GM11168 (cell line): ENCODE data around the gene OR51B6.
"Not testable (repeated sequence)": the region's sequence is repeated elsewhere in the genome, so short reads cannot be mapped to it uniquely, and the experiment has no call there.

Experiments used
- in situ Hi-C: fragments of 300-500 bp; cut with MboI; formaldehyde crosslinking; loops from one replicate; pipeline ENCODE4 v1.12.0; 2022; ENCODE audit warnings: low sequenced_read_pairs; ENCODE audit not compliant: unreplicated experiment

The OR51B6 gene

DNA sequence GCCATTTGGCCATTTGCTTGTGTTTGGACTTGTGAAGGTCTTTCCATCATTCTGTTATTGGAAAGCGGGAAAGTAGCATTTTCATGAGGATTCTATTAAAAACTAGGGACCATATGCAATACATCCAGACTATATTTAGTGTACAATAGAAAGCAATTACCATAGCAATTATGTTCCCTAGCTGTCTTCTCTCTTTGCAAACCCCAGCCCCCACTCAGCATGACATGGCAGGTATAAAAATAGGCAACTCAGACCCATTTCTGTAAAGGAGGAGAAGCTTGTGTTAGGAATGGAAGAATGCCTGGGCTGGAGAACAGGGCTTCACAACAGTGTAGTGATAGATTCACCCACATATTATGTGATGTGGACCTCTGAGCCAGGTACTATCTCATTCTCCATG is 12.4 kb downstream of the OR51B6 start:
- in situ Hi-C loops, result no loop called here

DNA sequence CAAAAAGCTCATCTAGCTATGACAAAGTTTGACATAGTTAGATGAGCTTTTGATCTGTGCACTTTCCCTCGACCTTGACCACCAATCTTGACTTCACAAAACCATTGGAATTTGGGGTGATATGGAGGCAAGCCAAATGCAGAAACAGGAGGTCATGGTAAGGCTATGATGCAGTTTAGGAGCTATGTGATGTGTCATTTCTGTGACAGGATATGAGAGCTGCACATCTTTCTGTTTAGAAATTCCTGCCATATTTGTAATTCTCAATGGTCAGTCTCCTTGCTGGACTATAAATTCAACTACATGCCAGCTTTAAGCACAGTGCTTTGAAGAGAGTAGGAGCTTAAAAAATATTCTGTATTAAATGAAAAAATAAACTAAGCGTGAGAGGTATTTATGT is 12.9 kb downstream of the OR51B6 start:
- in situ Hi-C loops, result no loop called here

DNA sequence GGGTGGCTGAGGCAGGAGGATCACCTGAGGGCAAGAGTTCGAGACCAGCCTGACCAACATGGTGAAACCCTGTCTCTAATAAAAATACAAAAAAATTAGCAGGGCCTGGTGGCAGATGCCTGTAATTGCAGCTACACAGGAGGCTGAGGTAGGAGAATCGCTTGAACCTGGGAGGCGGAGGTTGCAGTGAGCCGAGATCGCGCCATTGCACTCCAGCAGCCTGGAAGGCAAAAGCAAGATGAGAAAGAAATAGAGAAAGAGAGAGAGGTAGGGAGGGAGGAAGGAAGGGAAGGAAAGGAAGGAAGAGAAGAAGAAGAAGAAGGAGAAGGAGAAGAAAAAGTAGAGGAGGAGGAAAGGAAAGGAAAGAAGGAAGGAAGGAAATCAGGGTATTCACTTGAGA is 15.1 kb downstream of the OR51B6 start:
- in situ Hi-C loops, result not testable (repeated sequence)

DNA sequence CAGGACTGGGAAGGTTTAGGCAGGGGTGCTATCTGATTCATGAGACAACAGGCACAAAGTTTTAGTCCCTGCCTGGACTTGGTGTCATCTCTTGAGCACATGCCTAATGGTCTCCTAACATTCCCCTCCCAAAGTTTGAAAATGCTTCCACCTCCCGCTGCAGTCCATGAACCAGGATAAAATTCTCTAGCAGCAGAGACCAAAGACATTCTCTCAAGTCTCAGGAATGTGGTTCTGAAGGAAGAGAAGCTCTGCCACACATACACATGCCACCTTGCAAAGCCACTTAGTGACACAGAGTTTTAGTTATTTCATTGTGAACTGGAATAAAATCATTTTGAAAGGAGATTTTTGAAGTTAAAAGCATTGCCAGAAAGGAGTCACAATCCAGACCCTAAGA is 15.5 kb downstream of the OR51B6 start:
- in situ Hi-C loops, result no loop called here

DNA sequence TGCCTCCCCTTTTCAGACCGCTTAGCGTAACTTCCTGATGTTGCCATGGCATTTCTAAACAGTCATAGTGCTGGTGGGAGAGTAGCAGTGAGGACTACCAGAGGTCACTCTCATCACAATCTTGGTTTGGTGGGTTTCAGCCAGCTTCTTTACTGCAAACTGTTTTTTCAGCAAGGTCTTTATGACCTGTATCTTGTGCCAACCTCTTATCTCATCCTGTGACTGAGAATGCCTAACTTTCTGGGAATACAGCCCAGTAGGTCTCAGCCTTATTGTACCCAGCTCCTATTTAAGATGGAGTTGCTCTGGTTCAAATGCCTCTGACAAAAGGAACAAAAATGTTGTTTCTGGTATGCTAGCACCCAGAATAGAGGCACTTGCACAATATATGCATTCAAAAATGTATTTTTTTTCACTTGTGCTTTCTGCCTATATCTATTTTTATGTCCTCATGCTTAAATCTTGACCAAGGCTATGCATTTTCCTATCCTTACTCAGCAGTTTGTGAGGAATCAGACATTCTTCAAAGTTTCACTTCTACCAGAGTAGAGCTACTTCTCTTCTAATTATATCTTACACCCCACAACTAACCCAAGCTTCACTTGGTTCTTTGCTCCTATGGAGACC is 16.3 kb downstream of the OR51B6 start:
- in situ Hi-C loops, result no loop called here

DNA sequence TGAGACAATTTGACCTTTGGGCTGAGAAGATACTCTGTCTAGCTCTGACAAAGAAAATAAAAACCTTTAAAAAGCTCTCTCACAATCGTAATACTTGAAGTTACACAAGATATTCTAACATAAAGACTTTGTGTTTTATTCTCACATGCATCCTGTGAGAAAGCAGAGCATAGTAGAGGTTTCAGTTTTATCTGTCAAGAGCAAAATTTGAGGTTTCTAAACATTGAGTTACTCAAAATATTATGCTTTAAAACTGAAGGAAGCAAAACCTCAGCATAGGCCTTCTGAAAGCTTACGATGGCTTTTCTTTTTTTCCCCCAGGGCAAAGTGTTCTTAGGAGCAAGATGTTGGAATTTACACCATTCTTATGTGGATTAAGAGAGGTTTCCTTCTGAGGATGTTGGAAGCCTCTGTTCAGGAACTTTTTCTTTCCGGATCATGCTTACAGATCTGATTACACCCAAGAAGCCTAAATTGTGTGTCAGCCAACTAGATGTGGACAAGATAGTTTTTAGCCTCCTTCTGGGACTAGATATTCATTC is 17.3 kb downstream of the OR51B6 start:
- in situ Hi-C loops, result no loop called here

DNA sequence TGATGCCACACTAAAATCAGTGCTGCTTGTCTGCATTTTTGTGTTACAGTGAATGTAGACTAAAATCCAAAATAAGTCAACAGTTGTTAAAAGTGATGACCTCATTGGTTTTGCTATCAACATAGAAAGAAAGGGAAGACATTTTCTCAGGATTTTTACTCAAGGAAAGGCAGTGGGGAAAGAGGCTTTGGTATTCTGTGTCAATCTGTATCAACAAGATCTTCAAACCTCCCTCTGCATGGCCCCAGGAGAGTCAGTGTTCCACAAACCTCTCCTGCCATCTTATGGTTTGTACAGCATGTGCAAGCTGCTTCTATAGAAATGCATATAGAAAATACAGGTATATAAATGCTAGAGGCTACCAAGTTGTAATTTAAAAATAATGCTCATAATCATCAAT is 18.5 kb downstream of the OR51B6 start:
- in situ Hi-C loops, result no loop called here

DNA sequence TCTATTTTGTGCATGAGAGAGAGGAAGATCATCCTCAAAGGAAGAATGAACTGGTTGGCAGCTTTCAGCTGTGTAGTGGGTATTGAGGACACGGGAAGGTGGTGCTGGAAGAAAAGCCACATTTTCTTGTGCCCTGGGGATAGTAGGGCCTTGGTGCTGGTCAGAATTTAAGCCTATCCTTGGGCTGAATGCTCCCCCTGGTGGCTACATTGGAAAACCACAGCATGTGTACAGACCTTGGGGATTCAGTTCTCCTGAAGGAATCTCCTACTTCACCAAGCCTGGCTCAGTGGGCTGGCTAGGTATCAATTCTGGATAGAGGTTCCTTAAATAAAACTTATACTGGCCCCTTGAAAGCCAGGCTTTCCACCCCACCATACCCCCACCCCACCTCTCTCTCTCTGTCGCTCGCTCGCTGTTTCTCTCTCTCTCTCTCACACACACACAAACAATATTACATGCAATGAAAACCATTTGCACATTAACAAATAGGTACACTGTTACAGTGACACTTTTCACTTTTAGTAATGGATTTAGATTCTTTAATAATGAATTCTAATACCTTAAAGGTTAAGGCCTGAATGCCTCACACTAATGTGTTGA is 29.5 kb downstream of the OR51B6 start:
- in situ Hi-C loops, result no loop called here

DNA sequence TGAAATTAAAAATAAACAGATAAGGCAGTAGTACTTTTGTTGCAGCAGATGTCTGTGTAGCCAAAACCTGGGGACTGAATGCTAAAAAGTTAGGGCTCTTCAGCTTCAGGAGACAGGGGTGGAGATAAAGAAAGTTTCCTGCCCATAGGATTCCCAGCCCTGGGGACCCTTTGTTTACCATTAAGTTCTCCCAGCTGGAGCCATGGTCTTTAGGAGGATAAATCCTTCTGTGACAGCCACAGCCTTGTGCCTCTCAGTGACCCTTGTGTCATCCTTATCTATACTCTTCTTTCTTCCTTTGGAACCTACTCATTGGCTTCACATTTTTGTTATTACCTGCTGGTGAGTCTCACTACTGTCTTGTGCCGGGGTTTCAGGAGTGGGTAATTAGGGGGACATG is 32.3 kb downstream of the OR51B6 start, which contains the start of gene OR51M1:
Gene OR51M1, plus strand, starts transcription at position 237 of the 400 bp plus-strand sequence. CDS start 5,587 bp downstream, outside the sequence.
- in situ Hi-C loops, result no loop called here

DNA sequence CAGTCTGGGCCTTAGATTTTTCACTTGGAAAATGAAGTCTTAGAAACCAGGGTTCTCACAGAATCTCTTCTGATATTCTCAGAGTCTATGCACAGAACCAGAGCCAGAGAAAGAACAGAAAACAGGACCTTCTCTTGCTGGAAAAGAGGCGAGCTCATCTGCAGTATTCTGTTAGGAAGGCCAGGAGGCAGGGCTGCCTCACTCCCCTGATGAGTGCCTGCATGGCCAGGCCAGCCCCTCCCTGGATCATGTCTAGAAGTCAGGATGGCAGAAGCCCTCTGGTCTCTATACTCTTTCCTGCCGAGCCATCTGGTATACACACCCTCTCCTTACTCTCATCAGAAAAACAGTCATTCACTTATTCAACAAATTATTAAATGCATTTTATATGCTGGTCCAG is 33.0 kb downstream of the OR51B6 start:
- in situ Hi-C loops, result no loop called here

DNA sequence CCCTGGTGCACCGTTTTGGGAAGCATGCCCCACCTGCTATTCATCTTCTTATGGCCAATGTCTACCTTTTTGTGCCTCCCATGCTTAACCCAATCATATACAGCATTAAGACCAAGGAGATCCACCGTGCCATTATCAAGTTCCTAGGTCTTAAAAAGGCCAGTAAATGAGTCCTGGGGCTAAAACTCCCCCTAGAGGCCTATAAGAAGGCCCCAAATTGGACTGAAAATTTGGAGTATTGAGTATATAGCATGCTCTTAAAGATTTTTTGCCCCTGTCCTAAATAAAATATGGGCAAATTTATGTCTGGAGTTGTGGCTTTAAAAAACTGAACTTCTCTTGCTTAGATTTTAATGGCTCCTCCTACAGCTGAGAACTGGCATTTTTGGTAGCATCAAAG is 38.9 kb downstream of the OR51B6 start:
- in situ Hi-C loops, result no loop called here

DNA sequence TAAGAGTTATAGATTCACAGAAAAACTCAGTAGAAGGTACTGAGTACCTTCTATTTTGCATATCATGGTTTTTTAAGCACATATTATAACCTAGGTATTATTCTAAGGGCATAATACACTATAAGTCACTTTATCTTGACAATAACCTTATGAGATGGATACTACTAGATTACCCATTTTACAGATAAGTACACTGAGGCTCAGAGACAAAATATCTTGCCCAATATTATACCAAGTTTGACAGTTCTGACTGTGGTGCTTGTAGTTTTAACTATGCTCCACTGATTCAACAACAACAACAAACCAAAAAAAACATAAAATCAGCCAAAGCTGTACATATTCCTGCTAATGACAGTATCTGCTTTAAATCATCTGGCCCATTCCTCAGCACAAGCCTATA is 42.8 kb downstream of the OR51B6 start:
- in situ Hi-C loops, result no loop called here

DNA sequence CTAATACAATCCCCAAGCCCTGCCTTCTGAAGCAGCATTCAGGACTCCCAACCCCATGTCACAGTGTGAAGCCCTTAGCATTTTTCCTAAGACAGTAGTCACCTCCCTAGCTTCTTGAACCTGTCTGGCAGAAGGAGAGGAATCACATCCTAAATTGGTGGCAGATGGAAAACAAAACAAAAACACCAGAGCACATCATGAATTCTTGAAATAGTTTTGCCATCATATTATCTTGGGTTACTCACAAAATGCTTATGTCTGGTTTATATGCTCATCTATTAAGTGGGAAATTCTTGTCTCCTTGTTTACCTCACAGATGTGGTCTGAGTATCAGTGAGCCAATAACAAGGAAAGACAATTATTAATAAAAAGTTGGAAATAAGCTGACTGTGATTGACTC is 47.6 kb downstream of the OR51B6 start:
- in situ Hi-C loops, result no loop called here
